ENCODE results near the gene DOC2A. TPM values are rescaled to one million over a fixed set of nuclear protein-coding genes. Genes with fewer than 3 reads are reported as not detected.

DOC2A gene
- total and polyA plus RNA-seq, 9 of the 15 experiments (the other 6 are each of a cell fraction or from before 2014, with no cell fraction given) = 0.03 to 0.38 (median 0.28) TPM; not detected in 1

DNA sequence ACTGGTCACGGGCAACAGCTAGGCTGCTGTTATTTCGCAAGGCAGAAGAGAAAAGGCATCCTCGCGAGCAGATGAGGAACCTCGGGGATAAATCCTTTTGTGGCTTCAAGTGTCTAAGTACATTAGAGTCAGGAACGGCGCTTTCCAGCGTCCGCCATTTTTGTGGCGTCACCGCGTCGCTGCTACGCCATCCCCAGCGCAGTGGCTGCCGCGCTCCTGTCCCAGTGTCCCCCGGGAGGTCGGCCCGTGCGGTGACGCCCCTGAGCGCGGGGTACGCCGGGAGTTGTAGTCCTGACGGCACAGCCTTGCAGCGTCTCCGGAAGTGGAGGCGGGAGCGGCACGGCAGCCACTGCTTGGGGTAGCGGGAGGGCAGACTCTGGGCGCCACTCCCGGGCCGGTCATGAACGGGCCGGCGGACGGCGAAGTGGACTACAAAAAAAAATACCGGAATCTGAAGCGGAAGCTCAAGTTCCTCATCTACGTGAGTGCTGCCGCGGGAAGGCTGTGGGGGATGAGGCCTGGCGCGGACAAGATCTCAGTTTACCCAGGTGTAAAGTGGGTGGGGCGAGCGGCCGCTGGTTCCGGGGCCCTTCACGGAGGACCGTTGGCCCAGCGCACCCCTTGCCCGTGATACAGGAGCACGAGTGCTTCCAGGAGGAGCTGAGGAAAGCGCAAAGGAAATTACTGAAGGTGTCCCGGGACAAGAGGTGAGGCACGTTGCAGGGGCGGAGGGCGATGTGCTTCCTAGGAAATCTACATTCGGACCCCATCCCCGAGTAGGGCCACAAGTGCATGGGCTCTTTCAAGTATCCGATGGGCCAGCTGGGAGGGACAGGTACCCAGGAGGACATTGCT is 14.7 kb downstream of the DOC2A start, which contains the start of gene INO80E (continued):
- no peak for TF ChIP-seq ZNF274 (IDR thresholded peaks at IDR 0.05; ENCODE audit: borderline replicate concordance, low read depth, low read length)
- no peak for TF ChIP-seq CHD4 (IDR thresholded peaks at IDR 0.05; ENCODE audit: insufficient read depth, insufficient replicate concordance, low read depth, low read length, poor library complexity, severe bottlenecking)
- TF ChIP-seq SETDB1 (IDR thresholded peaks at IDR 0.05; ENCODE audit: low read length) = peak; percentile 75
- TF ChIP-seq FOXK1 (CRISPR knock-in tag; IDR thresholded peaks at IDR 0.05; ENCODE audit: borderline replicate concordance) = no peak
- no peak for TF ChIP-seq NR4A1 (CRISPR knock-in tag; IDR thresholded peaks at IDR 0.05)
- no peak; the same call in 1 of the 2 replicates for TF ChIP-seq NR4A1 (tag; IDR thresholded peaks at IDR 0.05)
- no peak for TF ChIP-seq ZKSCAN3 (CRISPR knock-in tag; IDR thresholded peaks at IDR 0.05)
- TF ChIP-seq, protein P1, sequence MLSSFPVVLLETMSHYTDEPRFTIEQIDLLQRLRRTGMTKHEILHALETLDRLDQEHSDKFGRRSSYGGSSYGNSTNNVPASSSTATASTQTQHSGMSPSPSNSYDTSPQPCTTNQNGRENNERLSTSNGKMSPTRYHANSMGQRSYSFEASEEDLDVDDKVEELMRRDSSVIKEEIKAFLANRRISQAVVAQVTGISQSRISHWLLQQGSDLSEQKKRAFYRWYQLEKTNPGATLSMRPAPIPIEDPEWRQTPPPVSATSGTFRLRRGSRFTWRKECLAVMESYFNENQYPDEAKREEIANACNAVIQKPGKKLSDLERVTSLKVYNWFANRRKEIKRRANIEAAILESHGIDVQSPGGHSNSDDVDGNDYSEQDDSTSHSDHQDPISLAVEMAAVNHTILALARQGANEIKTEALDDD (IDR thresholded peaks at IDR 0.05) = no peak
- TF ChIP-seq BHLHE40 (IDR thresholded peaks at IDR 0.05; ENCODE audit: low read length) = peak; percentile 93
- TF ChIP-seq ZNF699 (CRISPR knock-in tag; IDR thresholded peaks at IDR 0.05; ENCODE audit: insufficient replicate concordance) = no peak
- no peak for TF ChIP-seq ILF3 (IDR thresholded peaks at IDR 0.05; ENCODE audit: borderline replicate concordance)
- TF ChIP-seq, protein P2, sequence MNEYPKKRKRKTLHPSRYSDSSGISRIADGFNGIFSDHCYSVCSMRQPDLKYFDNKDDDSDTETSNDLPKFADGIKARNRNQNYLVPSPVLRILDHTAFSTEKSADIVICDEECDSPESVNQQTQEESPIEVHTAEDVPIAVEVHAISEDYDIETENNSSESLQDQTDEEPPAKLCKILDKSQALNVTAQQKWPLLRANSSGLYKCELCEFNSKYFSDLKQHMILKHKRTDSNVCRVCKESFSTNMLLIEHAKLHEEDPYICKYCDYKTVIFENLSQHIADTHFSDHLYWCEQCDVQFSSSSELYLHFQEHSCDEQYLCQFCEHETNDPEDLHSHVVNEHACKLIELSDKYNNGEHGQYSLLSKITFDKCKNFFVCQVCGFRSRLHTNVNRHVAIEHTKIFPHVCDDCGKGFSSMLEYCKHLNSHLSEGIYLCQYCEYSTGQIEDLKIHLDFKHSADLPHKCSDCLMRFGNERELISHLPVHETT (CRISPR knock-in tag; conservative IDR thresholded peaks at IDR 0.05 in 1 of 2, IDR thresholded peaks at IDR 0.05 in 1 of 2) = peak in 1 of 2 experiments; percentile 78; a peak in 2 of 4 replicates
- TF ChIP-seq BRD9 (IDR thresholded peaks at IDR 0.05; ENCODE audit: low read depth, partially characterized antibody) = peak; percentile 18
- peak; percentile 69; the same call in 1 of the 2 replicates for TF ChIP-seq FOXJ2 (tag; IDR thresholded peaks at IDR 0.05)
- no peak for TF ChIP-seq U2AF2 (optimal IDR thresholded peaks at IDR 0.05; ENCODE audit: low read depth, low read length)
- peak; percentile 55; the same call in 1 of the 2 replicates for TF ChIP-seq KHSRP (IDR thresholded peaks at IDR 0.05)
- TF ChIP-seq RBM34 (IDR thresholded peaks at IDR 0.05; ENCODE audit: borderline replicate concordance, insufficient read depth, low read length) = no peak
- no peak for TF ChIP-seq CC2D1A (IDR thresholded peaks at IDR 0.05)
- no peak for TF ChIP-seq ILK (tag; IDR thresholded peaks at IDR 0.05; ENCODE audit: borderline replicate concordance, low read depth)
- no peak for TF ChIP-seq SRSF7 (optimal IDR thresholded peaks at IDR 0.05; ENCODE audit: low read depth, low read length)
- no peak for TF ChIP-seq PPARD (CRISPR knock-in tag; IDR thresholded peaks at IDR 0.05)
- TF ChIP-seq, protein P3, sequence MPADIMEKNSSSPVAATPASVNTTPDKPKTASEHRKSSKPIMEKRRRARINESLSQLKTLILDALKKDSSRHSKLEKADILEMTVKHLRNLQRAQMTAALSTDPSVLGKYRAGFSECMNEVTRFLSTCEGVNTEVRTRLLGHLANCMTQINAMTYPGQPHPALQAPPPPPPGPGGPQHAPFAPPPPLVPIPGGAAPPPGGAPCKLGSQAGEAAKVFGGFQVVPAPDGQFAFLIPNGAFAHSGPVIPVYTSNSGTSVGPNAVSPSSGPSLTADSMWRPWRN (IDR thresholded peaks at IDR 0.05; ENCODE audit: low read depth) = no peak
- TF ChIP-seq LCOR (CRISPR knock-in tag; IDR thresholded peaks at IDR 0.05) = no peak
- no peak for TF ChIP-seq ZNF24 (IDR thresholded peaks at IDR 0.05)
- no peak for TF ChIP-seq SOX6 (IDR thresholded peaks at IDR 0.05)
- TF ChIP-seq ELF1 (tag; IDR thresholded peaks at IDR 0.05) = peak; percentile 97
- TF ChIP-seq ZNF146 (CRISPR knock-in tag; IDR thresholded peaks at IDR 0.05; ENCODE audit: unreplicated experiment) = no peak
- TF ChIP-seq FOS (IDR thresholded peaks at IDR 0.05; ENCODE audit: extremely low read depth, insufficient read length) = no peak
